Osteocyte (in vitro differentiated cells): ENCODE results near the gene BMP8A. TPM values are rescaled to one million over a fixed set of nuclear protein-coding genes. Genes with fewer than 3 reads are reported as not detected.

Experiments used
- DNase-seq: peaks from one replicate; pipeline ENCODE4 v3.0.0; 2021; ENCODE audit warnings: mixed read lengths; ENCODE audit not compliant: unreplicated experiment; ENCODE audit errors: extremely low spot score
- H3K27ac Mint-ChIP-seq: one replicate; pipeline ENCODE4 v1.8.0; 2021; ENCODE audit warnings: mild to moderate bottlenecking, mixed read lengths; ENCODE audit not compliant: unreplicated experiment
- H3K27me3 Mint-ChIP-seq: one replicate; pipeline ENCODE4 v1.8.0; 2021; ENCODE audit warnings: mixed read lengths; ENCODE audit not compliant: unreplicated experiment
- H3K36me3 Mint-ChIP-seq: one replicate; pipeline ENCODE4 v1.8.0; 2021; ENCODE audit warnings: mixed read lengths; ENCODE audit not compliant: unreplicated experiment
- H3K4me1 Mint-ChIP-seq: one replicate; pipeline ENCODE4 v1.8.0; 2021; ENCODE audit warnings: mixed read lengths; ENCODE audit not compliant: unreplicated experiment
- H3K4me3 Mint-ChIP-seq: one replicate; pipeline ENCODE4 v1.8.0; 2021; ENCODE audit warnings: mild to moderate bottlenecking, moderate library complexity, mixed read lengths; ENCODE audit not compliant: unreplicated experiment
- H3K9me3 Mint-ChIP-seq: one replicate; pipeline ENCODE4 v1.8.0; 2021; ENCODE audit warnings: mixed read lengths; ENCODE audit not compliant: unreplicated experiment
- CTCF ChIP-seq: fragments of 200-600 bp; sonication (generic); IDR thresholded peaks from 2 replicates; pipeline ENCODE4 v1.5.0; 2021; ENCODE audit warnings: antibody characterized with exemption, mild to moderate bottlenecking, moderate library complexity
- total RNA-seq: library from RNA; stranded (reverse); gene quantifications from 2 replicates; pipeline ENCODE4 v1.2.1, GENCODE V29; 2021

BMP8A gene
- total RNA-seq, 1 donor from 2014 or later: not detected

DNA sequence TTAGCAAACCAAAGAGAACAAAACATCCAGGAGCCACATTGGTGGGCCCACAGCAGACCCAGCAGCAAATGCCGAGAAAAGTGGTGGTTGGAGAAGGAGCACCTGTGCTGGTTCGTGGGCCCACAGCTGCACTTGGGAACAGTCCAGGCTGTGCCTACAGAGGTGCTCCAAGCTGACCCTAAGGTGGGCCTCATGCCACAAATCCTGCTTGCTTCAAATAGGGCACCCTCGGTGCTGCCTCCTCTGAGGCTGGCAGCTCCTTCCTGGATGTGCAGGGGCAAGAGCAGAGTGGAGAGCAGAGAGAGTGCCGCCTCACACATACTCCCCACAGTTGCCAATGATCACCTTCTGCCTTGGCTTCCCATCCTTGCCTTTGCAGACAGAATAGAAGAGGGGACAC is 40.1 kb downstream of the BMP8A start:
- TF ChIP-seq CTCF: no peak
- Mint-ChIP-seq H3K36me3 (peaks cover 20% of the 10 kb centered on the region), H3K27ac (no peak overlapping the region), H3K4me3 (no peak overlapping the region), H3K9me3 (no peaks in the 10 kb centered on the region), H3K27me3 (no peaks in the 10 kb centered on the region), H3K4me1 (peaks cover 5% of the 10 kb centered on the region)
- DNase-seq: no peak

DNA sequence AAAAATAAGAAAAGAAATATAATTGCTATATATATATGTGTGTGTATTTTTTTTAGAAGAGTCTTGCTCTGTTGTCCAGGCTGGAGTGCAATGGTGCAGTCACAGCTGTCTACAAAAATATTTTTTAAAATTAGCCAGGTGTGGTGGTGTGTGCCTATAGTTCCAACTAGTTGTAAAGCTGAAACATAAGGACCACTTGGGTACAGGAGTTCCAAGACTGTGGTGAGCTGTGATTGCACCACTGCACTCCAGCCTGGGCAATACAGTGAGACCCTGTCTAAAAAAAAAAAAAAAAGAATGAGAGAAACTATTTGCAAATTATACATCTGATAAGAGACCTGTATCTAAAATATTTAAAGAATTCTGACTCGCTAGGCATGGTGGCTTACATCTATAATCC is 42.0 kb downstream of the BMP8A start:
- Mint-ChIP-seq H3K4me1 (peaks cover 5% of the 10 kb centered on the region), H3K27ac (no peak overlapping the region), H3K9me3 (no peaks in the 10 kb centered on the region), H3K4me3 (no peak overlapping the region), H3K36me3 (peaks cover 20% of the 10 kb centered on the region), H3K27me3 (no peaks in the 10 kb centered on the region)
- no peak for TF ChIP-seq CTCF
- DNase-seq: no peak

- H3K27ac Mint-ChIP-seq: peak overlapping the region; percentile 48
- no peak for DNase-seq
- no peak for TF ChIP-seq CTCF
- no peak overlapping the region for H3K4me3 Mint-ChIP-seq
- H3K4me1 Mint-ChIP-seq: peaks cover 9% of the 10 kb centered on the region
- H3K27me3 Mint-ChIP-seq: no peaks in the 10 kb centered on the region
- no peaks in the 10 kb centered on the region for H3K9me3 Mint-ChIP-seq
- peaks cover 16% of the 10 kb centered on the region for H3K36me3 Mint-ChIP-seq
These were observed 47.3 kb downstream of the BMP8A start for GRCh38 chr1:39538531-39539251.

DNA sequence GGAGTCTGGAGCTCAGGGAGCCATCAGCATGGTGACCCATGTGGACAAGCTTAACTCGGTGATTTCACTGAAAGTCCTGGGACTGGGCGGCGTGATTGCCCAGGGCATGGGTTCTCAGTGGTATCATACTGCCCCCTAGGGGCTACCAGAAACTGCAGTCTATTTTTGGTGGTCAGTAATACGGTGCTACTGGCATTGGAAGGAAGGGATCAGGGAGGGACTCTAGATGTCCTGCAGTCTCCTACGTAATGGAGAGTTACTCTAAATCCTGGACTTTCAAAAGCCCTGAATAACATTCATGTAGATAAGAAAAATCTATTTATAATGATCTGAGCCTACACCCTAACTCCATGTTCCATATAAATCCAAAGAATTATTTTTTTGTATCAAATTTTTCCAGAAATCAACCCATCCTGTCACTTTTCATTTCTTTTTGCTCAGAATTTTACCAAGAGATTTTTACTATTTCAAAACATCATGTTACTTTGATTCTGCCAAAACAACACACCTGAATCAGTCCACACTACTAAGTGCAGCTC is 47.9 kb downstream of the BMP8A start:
- peak overlapping the region; percentile 48 for H3K27ac Mint-ChIP-seq
- no peaks in the 10 kb centered on the region for H3K9me3 Mint-ChIP-seq
- peak; percentile 92 for TF ChIP-seq CTCF
- H3K4me1 Mint-ChIP-seq: peaks cover 9% of the 10 kb centered on the region
- H3K4me3 Mint-ChIP-seq: no peak overlapping the region
- peaks cover 15% of the 10 kb centered on the region for H3K36me3 Mint-ChIP-seq
- no peaks in the 10 kb centered on the region for H3K27me3 Mint-ChIP-seq
- no peak for DNase-seq

- H3K9me3 Mint-ChIP-seq: no peaks in the 10 kb centered on the region
- DNase-seq: no peak
- H3K4me1 Mint-ChIP-seq: peaks cover 4% of the 10 kb centered on the region
- H3K27me3 Mint-ChIP-seq: no peaks in the 10 kb centered on the region
- peaks cover 18% of the 10 kb centered on the region for H3K36me3 Mint-ChIP-seq
- no peak overlapping the region for H3K4me3 Mint-ChIP-seq
- no peak for TF ChIP-seq CTCF
- H3K27ac Mint-ChIP-seq: no peak overlapping the region
These were observed 49.1 kb downstream of the BMP8A start for GRCh38 chr1:39540504-39541031.
